ENCODE results near the gene NSMCE1.

NSMCE1 gene

DNA sequence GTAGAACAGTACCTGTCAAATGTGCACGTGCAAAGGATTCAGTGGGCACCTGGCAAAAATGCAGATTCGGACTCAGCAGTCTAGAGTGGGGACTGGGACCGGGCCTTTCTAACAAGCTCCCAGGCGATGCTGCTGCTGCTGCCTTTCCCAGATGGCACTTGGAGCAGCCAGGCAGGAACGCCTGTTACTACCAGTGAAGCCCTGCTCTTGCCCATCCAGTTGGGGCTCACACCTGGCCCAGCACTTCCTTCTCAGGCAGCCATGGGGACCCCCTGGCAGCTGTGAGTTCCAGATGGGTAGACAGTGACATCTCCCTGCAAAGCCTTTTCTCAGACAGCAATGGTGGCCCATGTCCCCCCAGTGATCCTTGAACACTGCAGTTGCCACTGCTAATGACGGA is 34.8 kb downstream of the NSMCE1 start:
- no peak overlapping the region for H3K27ac ChIP-seq
- H3K4me3 ChIP-seq = no peak overlapping the region
- DNase-seq (ENCODE audit: low spot score) = no peak
- TF ChIP-seq, protein P1, sequence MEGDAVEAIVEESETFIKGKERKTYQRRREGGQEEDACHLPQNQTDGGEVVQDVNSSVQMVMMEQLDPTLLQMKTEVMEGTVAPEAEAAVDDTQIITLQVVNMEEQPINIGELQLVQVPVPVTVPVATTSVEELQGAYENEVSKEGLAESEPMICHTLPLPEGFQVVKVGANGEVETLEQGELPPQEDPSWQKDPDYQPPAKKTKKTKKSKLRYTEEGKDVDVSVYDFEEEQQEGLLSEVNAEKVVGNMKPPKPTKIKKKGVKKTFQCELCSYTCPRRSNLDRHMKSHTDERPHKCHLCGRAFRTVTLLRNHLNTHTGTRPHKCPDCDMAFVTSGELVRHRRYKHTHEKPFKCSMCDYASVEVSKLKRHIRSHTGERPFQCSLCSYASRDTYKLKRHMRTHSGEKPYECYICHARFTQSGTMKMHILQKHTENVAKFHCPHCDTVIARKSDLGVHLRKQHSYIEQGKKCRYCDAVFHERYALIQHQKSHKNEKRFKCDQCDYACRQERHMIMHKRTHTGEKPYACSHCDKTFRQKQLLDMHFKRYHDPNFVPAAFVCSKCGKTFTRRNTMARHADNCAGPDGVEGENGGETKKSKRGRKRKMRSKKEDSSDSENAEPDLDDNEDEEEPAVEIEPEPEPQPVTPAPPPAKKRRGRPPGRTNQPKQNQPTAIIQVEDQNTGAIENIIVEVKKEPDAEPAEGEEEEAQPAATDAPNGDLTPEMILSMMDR (IDR thresholded peaks at IDR 0.05) = no peak

DNA sequence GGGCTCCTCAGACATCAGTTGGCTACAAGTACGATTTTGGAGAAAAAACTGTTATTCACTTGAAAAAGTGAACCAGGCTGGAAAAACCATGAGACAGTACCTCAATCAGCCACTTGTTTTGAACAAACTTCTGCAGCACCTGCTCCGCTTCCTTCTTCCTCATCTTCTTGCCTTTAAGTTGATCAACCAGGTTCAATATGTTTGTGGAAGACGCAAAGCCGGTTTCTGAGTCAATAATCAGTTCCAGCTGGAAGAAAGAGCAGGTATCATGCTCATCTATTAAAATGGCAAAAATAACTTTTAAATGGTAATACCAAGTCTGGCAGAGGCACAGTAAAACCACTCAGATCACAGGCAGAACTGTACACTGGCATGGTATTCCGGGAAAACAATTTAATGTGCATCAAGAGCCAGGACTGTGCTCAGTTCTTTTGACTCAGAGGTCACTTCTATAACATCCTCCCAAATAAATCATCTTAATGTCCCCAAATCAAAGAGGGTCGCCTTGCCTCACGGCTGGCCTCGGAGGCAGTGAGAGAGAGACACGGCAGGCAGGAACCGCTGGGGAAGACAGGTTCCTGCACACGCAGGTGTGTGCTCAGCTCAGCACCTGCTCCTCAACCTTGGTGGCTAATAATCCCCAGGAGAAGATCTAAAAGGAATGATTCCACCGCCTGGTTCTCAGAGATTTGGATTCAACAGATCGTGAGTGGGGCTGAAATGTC is 35.5 kb downstream of the NSMCE1 start:
- Histone ChIP-seq H3K27ac (no peak overlapping the region), H3K4me3 (no peak overlapping the region)
- DNase-seq (ENCODE audit: low spot score) = no peak
- TF ChIP-seq, protein P1 (IDR thresholded peaks at IDR 0.05) = no peak

DNA sequence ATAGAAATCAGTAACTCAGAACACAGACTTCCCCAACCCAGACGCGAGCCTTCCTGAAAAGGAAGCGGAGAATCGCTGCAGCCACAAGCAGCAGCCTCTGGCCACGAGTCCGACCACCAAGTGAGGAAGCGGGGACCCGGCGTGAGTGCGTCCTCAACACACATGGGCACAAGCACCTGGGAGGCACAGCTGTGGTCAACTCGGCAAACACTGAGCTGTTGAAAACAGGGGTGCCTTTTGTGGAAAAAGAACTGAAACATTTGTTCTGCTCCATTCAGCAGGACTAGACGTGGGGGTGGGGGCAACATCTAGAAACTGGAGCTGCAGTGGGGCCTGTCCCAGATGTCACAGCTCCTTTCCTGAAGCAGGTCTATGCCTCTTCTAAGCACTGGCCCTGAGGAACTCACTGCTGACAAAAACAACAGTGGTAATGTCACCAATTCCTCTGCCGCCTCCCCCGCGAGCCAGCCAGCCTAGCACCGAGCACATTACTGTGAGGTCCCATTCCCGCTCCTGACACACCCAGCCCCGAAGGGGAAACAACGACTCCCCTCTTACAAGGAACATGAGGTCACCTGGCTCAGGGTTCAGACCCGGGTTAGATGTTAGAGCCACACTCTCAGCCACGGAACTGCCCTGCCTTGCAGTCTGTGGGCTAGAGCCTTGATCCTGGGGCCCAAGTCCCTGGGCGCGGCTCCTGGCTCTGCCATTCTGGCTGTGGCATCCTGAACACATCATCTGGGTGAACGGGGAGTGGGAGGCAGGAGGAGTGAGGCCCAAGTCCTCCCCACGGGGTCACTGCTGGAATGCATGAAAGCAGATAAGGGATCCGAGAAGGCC is 36.3 kb downstream of the NSMCE1 start:
- no peak for DNase-seq (ENCODE audit: low spot score)
- TF ChIP-seq, protein P1 (IDR thresholded peaks at IDR 0.05) = no peak
- peak overlapping the region in 1 of 2 donors; percentile 32 for H3K27ac ChIP-seq
- H3K4me3 ChIP-seq = no peak overlapping the region

DNA sequence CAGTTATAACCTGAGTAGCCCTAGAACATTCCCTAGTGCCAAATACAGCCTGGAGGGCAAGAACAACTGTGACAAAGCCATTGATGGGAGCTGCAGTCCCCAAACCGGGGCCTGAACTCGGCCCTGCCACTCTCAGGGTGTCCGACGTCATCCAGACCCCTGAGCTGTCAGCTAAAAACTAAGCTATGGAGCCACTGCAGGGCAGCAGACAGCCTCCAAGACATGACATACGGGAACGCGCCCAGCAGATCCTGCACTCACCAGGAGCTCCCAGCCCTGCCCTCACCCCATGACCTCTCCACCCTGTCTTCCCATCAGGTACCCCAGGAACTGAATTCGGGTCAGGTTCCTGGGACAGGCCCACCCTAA is 36.9 kb downstream of the NSMCE1 start:
- H3K4me3 ChIP-seq = no peak overlapping the region
- DNase-seq (ENCODE audit: low spot score) = no peak
- TF ChIP-seq, protein P1 (IDR thresholded peaks at IDR 0.05) = no peak
- H3K27ac ChIP-seq = peak overlapping the region in 1 of 2 donors; percentile 6

DNA sequence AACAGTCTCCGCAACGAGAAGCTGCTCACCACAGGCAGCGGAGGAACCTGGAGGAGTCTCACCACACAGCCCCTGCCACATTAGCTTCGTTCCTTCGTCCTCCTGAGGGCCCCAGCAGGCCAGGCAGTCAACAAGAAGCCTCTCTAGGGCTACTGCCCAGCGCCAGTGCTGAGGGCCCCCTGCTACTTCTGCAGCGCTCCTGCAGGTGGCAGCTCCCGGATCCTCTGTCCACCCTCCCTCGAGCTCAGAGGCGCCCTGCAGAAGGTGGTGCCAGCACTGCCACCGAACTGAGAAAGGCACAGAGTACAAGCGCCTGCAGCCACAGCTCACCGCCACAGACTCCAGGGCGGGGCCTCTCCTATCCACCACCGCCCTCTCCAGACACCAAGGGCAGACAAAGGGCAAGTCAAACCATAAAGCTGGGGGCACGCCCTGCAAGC is 38.0 kb downstream of the NSMCE1 start:
- Histone ChIP-seq H3K4me3 (no peak overlapping the region), H3K27ac (no peak overlapping the region)
- DNase-seq (ENCODE audit: low spot score) = no peak
- TF ChIP-seq, protein P1 (IDR thresholded peaks at IDR 0.05) = no peak

DNA sequence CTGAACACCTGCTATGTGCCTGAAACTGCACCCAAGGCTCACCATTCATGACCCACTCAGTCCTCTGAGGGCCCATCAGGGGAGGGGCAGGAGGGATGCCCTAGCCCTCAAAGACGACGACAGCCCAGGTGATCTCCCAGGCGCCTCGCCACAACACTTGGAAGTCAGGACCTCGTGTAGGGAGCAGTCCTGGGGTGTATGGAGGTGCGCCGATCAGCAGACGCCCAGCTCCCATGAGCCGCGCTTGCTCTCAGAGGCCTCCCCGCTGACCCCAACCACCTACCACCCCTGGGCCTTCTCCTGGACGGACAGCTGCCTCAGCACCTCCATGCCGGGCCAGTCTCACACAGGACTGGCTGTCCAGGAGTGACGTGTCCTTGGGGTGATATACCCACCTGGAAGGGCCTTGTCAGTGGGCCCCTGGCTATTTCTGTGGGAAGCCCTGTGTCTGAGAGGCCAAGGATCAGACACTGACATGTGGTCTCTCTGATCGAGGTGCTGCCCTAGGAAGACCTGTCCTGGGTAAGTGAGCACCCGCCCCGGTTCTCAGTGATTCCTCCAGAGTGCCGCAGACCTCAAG is 38.6 kb downstream of the NSMCE1 start:
- H3K4me3 ChIP-seq = no peak overlapping the region
- TF ChIP-seq, protein P1 (IDR thresholded peaks at IDR 0.05) = no peak
- DNase-seq (ENCODE audit: low spot score) = no peak
- no peak overlapping the region for H3K27ac ChIP-seq

Measured in coronary artery (tissue), 2 donors.